H1 (cell line): Measurements from ENCODE around the gene ARL5C.

ENCODE experiments used
- CEBPB ChIP-seq: IDR thresholded peaks from 2 replicates; pipeline ENCODE4 v1.6.1; 2012; ENCODE audit warnings: low read depth, low read length
- CTCF ChIP-seq, 3 experiments: IDR thresholded peaks; 1 replicate in 2 of 3; 2 replicates in 1 of 3; pipeline versions ENCODE4 v1.5.1 to v1.6.1; 2011; ENCODE audit warnings: low read length in 3 of 3, mild to moderate bottlenecking in 3 of 3, inconsistent platforms in 2 of 3, low read depth in 1 of 3, moderate library complexity in 1 of 3; ENCODE audit not compliant: insufficient read depth in 1 of 3; ENCODE audit errors: control extremely low read depth in 1 of 3
- EZH2 ChIP-seq: fragments of 200-600 bp; sonication (generic); IDR thresholded peaks from 2 replicates; pipeline ENCODE4 v1.7.1; 2012; ENCODE audit warnings: low read depth, mild to moderate bottlenecking, moderate library complexity, low read length, inconsistent platforms; ENCODE audit not compliant: severe bottlenecking
- POLR2A ChIP-seq, 2 experiments: IDR thresholded peaks; 1 replicate in 1 of 2; 2 replicates in 1 of 2; pipeline ENCODE4 v1.6.1; 2011; ENCODE audit warnings: low read depth in 2 of 2, low read length in 2 of 2, mild to moderate bottlenecking in 2 of 2; ENCODE audit errors: control extremely low read depth in 1 of 2
- RFX5 ChIP-seq: IDR thresholded peaks from 2 replicates; pipeline ENCODE4 v1.6.1; 2011; ENCODE audit warnings: low read depth, low read length, improper control_type of control experiment, borderline replicate concordance
- SUZ12 ChIP-seq: fragments of 200-600 bp; sonication (generic); IDR thresholded peaks from 2 replicates; pipeline ENCODE4 v1.6.1; 2012; ENCODE audit warnings: mild to moderate bottlenecking, inconsistent platforms, low read length, moderate library complexity, mixed read lengths
- TCF12 ChIP-seq: IDR thresholded peaks from 2 replicates; pipeline ENCODE4 v1.6.1; 2011; ENCODE audit warnings: low read depth, mild to moderate bottlenecking, low read length
- ZNF274 ChIP-seq: IDR thresholded peaks from 2 replicates; pipeline ENCODE4 v1.7.0; 2012; ENCODE audit warnings: low read length, borderline replicate concordance; ENCODE audit errors: extremely low read depth

- TF ChIP-seq RFX5 (no peak), ZNF274 (no peak), CTCF (IDR thresholded peaks at IDR 0.05; ENCODE audit: control extremely low read depth in 1 of 3, insufficient read depth in 1 of 3, low read depth in 1 of 3, low read length in 3 of 3) (no peak), EZH2 (no peak), CEBPB (no peak), SUZ12 (no peak), TCF12 (no peak), POLR2A (IDR thresholded peaks at IDR 0.05; ENCODE audit: control extremely low read depth in 1 of 2, low read depth in 2 of 2, low read length in 2 of 2) (no peak)
These were observed 7.1 kb upstream of the ARL5C start for GRCh38 chr17:39173080-39173479.
